OCI-LY7 (cell line): ENCODE measurements around the gene IL32. TPM values are rescaled to one million over a fixed set of nuclear protein-coding genes. Genes with fewer than 3 reads are reported as not detected.

ENCODE experiments used
- BruUV-seq: library from RNA; stranded (reverse); fragments of 400-500 nt; replicated peaks from 2 replicates; lab custom pipeline; 2021; lab: Mats Ljungman, UMichigan
- CTCF ChIA-PET: fragments of 300-600 bp; sonication (Branson Sonifier 250); formaldehyde crosslinking; loops from one replicate; lab custom pipeline; 2022; ENCODE audit warnings: antibody characterized with exemption; ENCODE audit not compliant: unreplicated experiment; lab: Charles Lee
- POLR2A ChIA-PET: fragments of 300-600 bp; sonication (Branson Sonifier 250); formaldehyde crosslinking; loops from one replicate; lab custom pipeline; 2022; ENCODE audit warnings: antibody characterized with exemption; lab: Charles Lee
- DNase-seq: peaks from one replicate; pipeline ENCODE4 v3.0.0-alpha.2; 2015; ENCODE audit warnings: low spot score
- H2AFZ ChIP-seq: fragments of 200-600 bp; sonication (generic), shearing (Covaris generic); 2 replicates; pipeline ENCODE4 v1.6.1; 2014; ENCODE audit warnings: mild to moderate bottlenecking, antibody characterized with exemption, low read length, moderate library complexity
- H3K27ac ChIP-seq: fragments of 200-600 bp; sonication (generic); 2 replicates; pipeline ENCODE4 v1.5.1; 2014; ENCODE audit warnings: mixed run types, low read depth, mild to moderate bottlenecking, moderate library complexity, low read length, inconsistent platforms; ENCODE audit not compliant: poor library complexity, severe bottlenecking
- H3K36me3 ChIP-seq: fragments of 200-600 bp; sonication (generic); 2 replicates; pipeline ENCODE4 v1.6.1; 2014; ENCODE audit warnings: mild to moderate bottlenecking, antibody characterized with exemption, low read length, moderate library complexity, mixed read lengths; ENCODE audit not compliant: insufficient read depth
- H3K4me1 ChIP-seq: fragments of 200-600 bp; sonication (generic); 2 replicates; pipeline ENCODE4 v1.5.1; 2014; ENCODE audit warnings: mild to moderate bottlenecking, low read length; ENCODE audit not compliant: insufficient read depth, poor library complexity, severe bottlenecking
- H3K4me2 ChIP-seq: fragments of 200-600 bp; sonication (generic); 2 replicates; pipeline ENCODE4 v1.6.1; 2014; ENCODE audit warnings: mild to moderate bottlenecking, low read length
- H3K4me3 ChIP-seq: fragments of 200-600 bp; sonication (generic); 2 replicates; pipeline ENCODE4 v1.5.1; 2014; ENCODE audit warnings: mild to moderate bottlenecking, low read depth, low read length; ENCODE audit not compliant: poor library complexity, severe bottlenecking
- H3K79me2 ChIP-seq: fragments of 200-600 bp; sonication (generic); 2 replicates; pipeline ENCODE4 v1.6.1; 2016; ENCODE audit warnings: low read depth, mild to moderate bottlenecking, low read length, moderate library complexity, mixed read lengths; ENCODE audit not compliant: insufficient read depth
- H3K9me2 ChIP-seq: fragments of 200-600 bp; sonication (generic); 2 replicates; pipeline ENCODE4 v1.6.1; 2016; ENCODE audit warnings: mild to moderate bottlenecking, low read length, mixed read lengths; ENCODE audit not compliant: insufficient read depth
- H3K9me3 ChIP-seq: fragments of 200-600 bp; sonication (generic); 2 replicates; pipeline ENCODE4 v1.6.1; 2014; ENCODE audit warnings: mild to moderate bottlenecking, mixed run types, low read length, mixed read lengths
- H4K20me1 ChIP-seq: fragments of 200-600 bp; sonication (generic); 2 replicates; pipeline ENCODE4 v1.6.1; 2014; ENCODE audit warnings: mild to moderate bottlenecking, antibody characterized with exemption, low read length, moderate library complexity, mixed read lengths; ENCODE audit not compliant: insufficient read depth
- CTCF ChIP-seq: fragments of 200-600 bp; sonication (generic); conservative IDR thresholded peaks from 2 replicates; pipeline ENCODE4 v1.5.1; 2014; ENCODE audit warnings: mild to moderate bottlenecking, antibody characterized with exemption, low read length, moderate library complexity, mixed read lengths
- EZH2phosphoT487 ChIP-seq: fragments of 200-600 bp; sonication (generic); IDR thresholded peaks from 2 replicates; pipeline ENCODE4 v1.6.1; 2018; ENCODE audit warnings: low read depth, borderline replicate concordance, mild to moderate bottlenecking, mixed run types, antibody characterized with exemption, low read length, moderate library complexity, mixed read lengths
- intact Hi-C: fragments of 100-400 bp; cut with micrococcal nuclease; formaldehyde crosslinking; loops from one replicate; pipeline ENCODE4 v1.10.0; 2022; ENCODE audit not compliant: unreplicated experiment
- total RNA-seq, 2 experiments: library from RNA; depleted of rRNA in 1 of 2; stranded (reverse); fragments of >200 nt in 1 of 2; shearing (Covaris generic) in 1 of 2; gene quantifications; 2 replicates each; pipeline ENCODE4 v1.2.3, GENCODE V29; 2014 to 2022

The IL32 gene
- total RNA-seq, 2 experiments from 2014 or later: not detected

- no peaks in the 10 kb centered on the region for H3K9me3 ChIP-seq
- peak overlapping the region; percentile 73 for H3K4me2 ChIP-seq
- POLR2A ChIA-PET: no interaction called here
- no peak for TF ChIP-seq CTCF
- no peak for TF ChIP-seq EZH2phosphoT487
- CTCF ChIA-PET: no interaction called here
- no peaks in the 10 kb centered on the region for H3K79me2 ChIP-seq
- intact Hi-C loops: loop anchor here (1.0 kb wide), 2 partner anchors 29 to 42 kb away; no protein-coding TSS in a partner anchor
- no peak overlapping the region for H3K27ac ChIP-seq
- H3K36me3 ChIP-seq: no peaks in the 10 kb centered on the region
- H3K4me1 ChIP-seq: peaks cover 47% of the 10 kb centered on the region
- BruUV-seq: no TSS peak
- no peaks in the 10 kb centered on the region for H4K20me1 ChIP-seq
- peak overlapping the region; percentile 56 for H3K4me3 ChIP-seq
- H2AFZ ChIP-seq: peak overlapping the region; percentile 83
- H3K9me2 ChIP-seq: no peaks in the 10 kb centered on the region
- DNase-seq: peak; percentile 94
Measured at GRCh38 chr16:3099732-3100499, 34.5 kb downstream of the IL32 start.

- H3K4me1 ChIP-seq: peaks cover 46% of the 10 kb centered on the region
- H3K4me3 ChIP-seq: peak overlapping the region; percentile 18
- H3K9me2 ChIP-seq: no peaks in the 10 kb centered on the region
- H2AFZ ChIP-seq: peak overlapping the region; percentile 62; the same call in 1 of the 2 replicates
- peak overlapping the region; percentile 32 for H3K27ac ChIP-seq
- TF ChIP-seq EZH2phosphoT487 (no peak), CTCF (peak; percentile 87)
- H4K20me1 ChIP-seq: no peaks in the 10 kb centered on the region
- no peaks in the 10 kb centered on the region for H3K9me3 ChIP-seq
- ChIA-PET CTCF (interaction anchor here (0.6 kb wide), 2 partner anchors 28 to 59 kb away, joined by 3 to 5 read pairs; no protein-coding TSS in a partner anchor), POLR2A (interaction anchor here (1.1 kb wide), 1 partner anchor 45 kb away, joined by 4 read pairs; no protein-coding TSS in a partner anchor)
- no peaks in the 10 kb centered on the region for H3K79me2 ChIP-seq
- H3K4me2 ChIP-seq: peak overlapping the region; percentile 48
- no TSS peak for BruUV-seq
- intact Hi-C loops: no loop called here
- peak; percentile 84 for DNase-seq
- H3K36me3 ChIP-seq: no peaks in the 10 kb centered on the region
Measured at GRCh38 chr16:3101018-3101840, 35.8 kb downstream of the IL32 start.
